Body of pancreas (tissue), 4 donors: ENCODE data around the gene OTOGL. TPM values are rescaled to one million over a fixed set of nuclear protein-coding genes. Genes with fewer than 3 reads are reported as not detected.
"Not testable (repeated sequence)": the region's sequence is repeated elsewhere in the genome, so short reads cannot be mapped to it uniquely, and the experiment has no call there.

ENCODE experiments used
- ATAC-seq: fragments of 150-250 bp; one replicate; pipeline ENCODE4 v1.9.1; 2016
- DNase-seq, 4 donors: peaks; one replicate each; pipeline ENCODE4 v3.0.0-alpha.2; 2019
- H3K27ac ChIP-seq, 4 donors: fragments of 200-600 bp; sonication (generic); 1 replicate in 3 of 4; 2 replicates in 1 of 4; pipeline versions ENCODE4 v1.5.1 to v1.6.1; 2016 to 2019; ENCODE audit warnings: mild to moderate bottlenecking in 1 of 4, mixed read lengths in 1 of 4, moderate library complexity in 1 of 4
- H3K27me3 ChIP-seq, 2 donors: fragments of 200-600 bp; sonication (generic); one replicate each; pipeline ENCODE4 v1.6.0; 2016; ENCODE audit warnings: mild to moderate bottlenecking in 1 of 2
- H3K36me3 ChIP-seq, 2 donors: fragments of 200-600 bp; sonication (generic); replicated peaks in 1 of 2; 2 replicates each; pipeline ENCODE4 v1.5.1; 2016; ENCODE audit warnings: low read depth in 2 of 2; ENCODE audit not compliant: insufficient read depth in 1 of 2
- H3K4me1 ChIP-seq: fragments of 200-600 bp; sonication (generic); one replicate; pipeline ENCODE4 v1.6.0; 2016
- H3K4me3 ChIP-seq, 2 donors: fragments of 200-600 bp; sonication (generic); 1 replicate in 1 of 2; 2 replicates in 1 of 2; pipeline ENCODE4 v1.5.1; 2016 to 2019
- H3K9me3 ChIP-seq, 3 donors: fragments of 200-600 bp; sonication (generic); 1 replicate in 2 of 3; 2 replicates in 1 of 3; pipeline ENCODE4 v1.5.1; 2016
- POLR2A ChIP-seq, 3 donors: fragments of 450-650 bp; IDR thresholded peaks; one replicate each; pipeline ENCODE4 v1.6.1; 2016; ENCODE audit warnings: antibody characterized with exemption in 3 of 3, mild to moderate bottlenecking in 2 of 3
- WGBS, 2 donors: methylation state at CpG; one replicate each; pipeline ENCODE4 v1.1.5; 2017; 5-methylcytosine and 5-hydroxymethylcytosine counted together
- intact Hi-C: fragments of 100-400 bp; cut with DNase I; formaldehyde crosslinking; loops from one replicate; pipeline ENCODE4 v1.15.1; 2023
- total RNA-seq, 2 donors: library from RNA; depleted of rRNA; stranded (reverse); fragments of >200 nt; gene quantifications; one replicate each; pipeline ENCODE4 v1.1.0, GENCODE V29; 2016
- TF ChIP-seq, protein P1 (sequence below), 7 experiments: fragments of 450-650 bp in 4 of 7; fragments of 200-600 bp in 3 of 7; sonication (generic) in 3 of 7; IDR thresholded peaks; one replicate each; pipeline ENCODE4 v1.5.1; 2016 to 2019; ENCODE audit warnings: antibody characterized with exemption in 7 of 7

Gene OTOGL
- total RNA-seq, 2 donors from 2014 or later = 0.26 to 0.33 TPM

DNA sequence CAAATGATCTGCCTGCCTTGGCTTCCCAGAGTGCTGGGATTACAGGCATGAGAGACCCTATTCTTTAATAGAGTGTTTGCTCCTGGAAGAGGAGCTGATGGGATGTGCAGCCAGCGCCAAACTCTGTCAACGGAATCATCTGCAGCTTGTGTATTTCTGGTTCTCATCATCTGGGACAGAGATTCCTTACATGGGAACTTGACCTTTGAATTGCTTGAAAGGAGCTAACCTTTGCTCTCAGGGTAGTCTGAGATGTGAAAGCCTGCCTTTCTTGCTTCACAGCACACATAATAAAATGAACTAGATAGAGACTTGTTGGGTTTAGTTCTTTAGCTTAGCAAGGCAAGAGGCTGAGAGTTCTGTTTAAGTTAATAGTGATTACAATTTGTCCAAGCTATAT, 120.0 kb downstream of the OTOGL start:
- 72 to 83% methylated on average over 2 of the region's 2 CpGs for WGBS, 2 donors
- TF ChIP-seq, protein P1, sequence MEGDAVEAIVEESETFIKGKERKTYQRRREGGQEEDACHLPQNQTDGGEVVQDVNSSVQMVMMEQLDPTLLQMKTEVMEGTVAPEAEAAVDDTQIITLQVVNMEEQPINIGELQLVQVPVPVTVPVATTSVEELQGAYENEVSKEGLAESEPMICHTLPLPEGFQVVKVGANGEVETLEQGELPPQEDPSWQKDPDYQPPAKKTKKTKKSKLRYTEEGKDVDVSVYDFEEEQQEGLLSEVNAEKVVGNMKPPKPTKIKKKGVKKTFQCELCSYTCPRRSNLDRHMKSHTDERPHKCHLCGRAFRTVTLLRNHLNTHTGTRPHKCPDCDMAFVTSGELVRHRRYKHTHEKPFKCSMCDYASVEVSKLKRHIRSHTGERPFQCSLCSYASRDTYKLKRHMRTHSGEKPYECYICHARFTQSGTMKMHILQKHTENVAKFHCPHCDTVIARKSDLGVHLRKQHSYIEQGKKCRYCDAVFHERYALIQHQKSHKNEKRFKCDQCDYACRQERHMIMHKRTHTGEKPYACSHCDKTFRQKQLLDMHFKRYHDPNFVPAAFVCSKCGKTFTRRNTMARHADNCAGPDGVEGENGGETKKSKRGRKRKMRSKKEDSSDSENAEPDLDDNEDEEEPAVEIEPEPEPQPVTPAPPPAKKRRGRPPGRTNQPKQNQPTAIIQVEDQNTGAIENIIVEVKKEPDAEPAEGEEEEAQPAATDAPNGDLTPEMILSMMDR (IDR thresholded peaks at IDR 0.05) = no peak
- TF ChIP-seq POLR2A (IDR thresholded peaks at IDR 0.05) = no peak
- Histone ChIP-seq H3K9me3 (no peaks in the 10 kb centered on the region), H3K36me3 (no peaks in the 10 kb centered on the region), H3K27ac (no peak overlapping the region), H3K4me3 (no peak overlapping the region), H3K27me3 (no peaks in the 10 kb centered on the region), H3K4me1 (peaks cover 6% of the 10 kb centered on the region)
- ATAC-seq (no peak), DNase-seq (no peak)
- intact Hi-C loops = no loop called here

DNA sequence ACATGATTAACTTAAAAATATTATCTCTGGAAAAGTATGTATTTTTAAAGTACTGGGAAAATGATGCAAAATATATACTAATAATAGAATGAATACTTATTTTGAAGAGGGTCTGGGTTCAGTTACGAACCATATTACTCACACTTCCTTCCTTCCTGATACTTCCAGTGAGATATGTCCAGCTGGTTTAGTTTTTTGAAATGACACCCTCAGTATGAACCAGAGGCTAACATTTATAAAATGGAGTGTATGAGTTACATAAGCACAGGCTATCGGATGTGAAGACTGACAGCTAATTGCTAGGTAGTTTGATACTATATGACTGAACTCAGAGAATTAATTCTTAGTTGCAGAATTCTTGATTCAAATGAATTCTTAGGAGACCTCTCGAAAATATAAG, 122.9 kb downstream of the OTOGL start:
- no peak for DNase-seq
- Histone ChIP-seq H3K4me1 (peaks cover 6% of the 10 kb centered on the region), H3K36me3 (no peaks in the 10 kb centered on the region), H3K4me3 (no peak overlapping the region), H3K27me3 (no peaks in the 10 kb centered on the region), H3K27ac (no peak overlapping the region), H3K9me3 (no peaks in the 10 kb centered on the region)
- 68 to 72% methylated on average over 3 of the region's 3 CpGs for WGBS, 2 donors
- TF ChIP-seq POLR2A (IDR thresholded peaks at IDR 0.05) = no peak
- TF ChIP-seq, protein P1 (IDR thresholded peaks at IDR 0.05) = no peak
- no peak for ATAC-seq
- intact Hi-C loops = no loop called here

DNA sequence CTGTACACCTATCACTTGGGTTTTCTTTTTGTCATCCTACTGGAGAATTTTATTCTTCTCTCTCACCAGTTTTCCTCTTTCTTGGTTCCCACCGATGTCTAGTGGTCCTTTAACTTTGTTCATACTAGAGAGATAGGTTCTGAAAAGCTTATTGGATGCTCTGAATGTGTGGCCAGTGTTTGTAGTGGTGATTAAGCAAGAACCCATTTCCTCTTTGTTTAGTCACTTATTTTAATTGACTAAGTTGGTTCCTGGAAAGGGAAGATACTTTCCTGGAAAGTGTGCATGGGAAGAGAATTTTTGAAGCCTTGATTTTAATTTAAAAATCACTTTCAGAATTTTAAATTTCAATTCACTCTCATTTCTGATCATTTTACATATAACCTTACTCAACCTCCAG, 127.2 kb downstream of the OTOGL start:
- H3K36me3 ChIP-seq = no peaks in the 10 kb centered on the region
- no peak overlapping the region for H3K27ac ChIP-seq
- H3K9me3 ChIP-seq = no peaks in the 10 kb centered on the region
- DNase-seq = no peak
- no peak overlapping the region for H3K4me3 ChIP-seq
- no peak for ATAC-seq
- 7 to 19% methylated on average over 1 of the region's 1 CpG for WGBS, 2 donors
- H3K27me3 ChIP-seq = no peaks in the 10 kb centered on the region
- TF ChIP-seq, protein P1 (IDR thresholded peaks at IDR 0.05) = no peak
- TF ChIP-seq POLR2A (IDR thresholded peaks at IDR 0.05) = no peak
- intact Hi-C loops = no loop called here
- no peaks in the 10 kb centered on the region for H3K4me1 ChIP-seq

DNA sequence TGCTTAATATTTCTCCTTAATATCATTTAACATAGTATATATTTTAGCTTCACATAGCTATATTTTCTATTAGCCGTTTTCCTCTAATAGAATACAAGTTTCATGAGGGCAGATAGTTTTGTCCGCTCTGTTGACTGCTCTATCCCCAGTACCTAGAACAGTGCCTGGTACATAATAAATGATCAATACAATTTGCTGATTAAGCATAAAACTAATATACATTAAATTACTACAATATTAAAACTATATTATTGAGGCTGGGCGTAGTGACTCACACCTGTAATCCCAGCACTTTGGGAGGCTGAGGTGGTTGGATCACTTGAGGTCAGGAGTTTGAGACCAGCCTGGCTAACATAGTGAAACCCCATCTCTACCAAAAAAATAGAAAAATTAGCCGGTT, 128.6 kb downstream of the OTOGL start:
- ATAC-seq, H3K27me3 ChIP-seq, H3K4me1 ChIP-seq, H3K4me3 ChIP-seq, H3K9me3 ChIP-seq, H3K36me3 ChIP-seq, DNase-seq, intact Hi-C loops, H3K27ac ChIP-seq: not testable (repeated sequence)
- WGBS, 2 donors = 90 to 93% methylated on average over 4 of the region's 4 CpGs

DNA sequence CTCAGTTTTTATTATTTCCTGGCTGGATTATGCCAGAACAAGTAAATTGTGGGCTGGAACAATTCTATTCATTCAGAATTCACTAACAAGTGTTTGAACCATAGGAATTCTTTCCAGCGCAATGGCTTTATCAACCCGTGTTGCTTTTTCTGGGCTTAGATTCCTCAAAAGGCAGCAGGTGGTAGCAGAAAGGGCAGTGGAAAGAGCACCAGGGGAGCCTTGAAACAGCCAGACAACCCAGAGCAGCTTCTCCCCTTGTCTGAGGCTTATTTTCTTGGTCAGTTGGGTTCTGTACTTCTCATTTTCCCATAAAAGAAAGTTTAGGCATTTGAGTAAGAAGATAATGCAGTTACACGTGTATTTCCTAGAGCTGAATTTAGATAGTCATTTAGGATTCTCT, 130.7 kb downstream of the OTOGL start:
- Histone ChIP-seq H3K4me1 (no peaks in the 10 kb centered on the region), H3K36me3 (no peaks in the 10 kb centered on the region), H3K27me3 (no peaks in the 10 kb centered on the region), H3K4me3 (no peak overlapping the region), H3K9me3 (no peaks in the 10 kb centered on the region), H3K27ac (no peak overlapping the region)
- TF ChIP-seq, protein P1 (IDR thresholded peaks at IDR 0.05) = no peak
- intact Hi-C loops = no loop called here
- DNase-seq (no peak), ATAC-seq (no peak)
- WGBS, 2 donors = 33 to 35% methylated on average over 3 of the region's 3 CpGs
